NCI-H2107 treated with DMSO at 0.1 percent for 48 hours (cell line): ENCODE results near the gene ZBTB24.
"Not testable (repeated sequence)": the region's sequence is repeated elsewhere in the genome, so short reads cannot be mapped to it uniquely, and the experiment has no call there.

Source experiments
- DNase-seq: peaks from one replicate; lab custom pipeline; 2025; ENCODE audit not compliant: unreplicated experiment; lab: John Stamatoyannopoulos, UW

The ZBTB24 gene

GRCh38 chr6:109482905-109483734, at the start of gene ZBTB24:
ZBTB24 (minus strand) TSS chr6:109483219; CDS start chr6:109482026, 1,193 bp downstream.
- DNase-seq, result peak; percentile 50

- DNase-seq, result no peak
These were observed 48.4 kb upstream of the ZBTB24 start for GRCh38 chr6:109531446-109531845.

GRCh38 chr6:109527989-109528388, 45.0 kb upstream of the ZBTB24 start:
- no peak for DNase-seq

- DNase-seq, result peak; percentile 53
These were observed 44.0 kb upstream of the ZBTB24 start for GRCh38 chr6:109526905-109527628.

- no peak for DNase-seq
These were observed 41.1 kb upstream of the ZBTB24 start for GRCh38 chr6:109524129-109524528.

- DNase-seq, result no peak
These were observed 40.5 kb upstream of the ZBTB24 start for GRCh38 chr6:109523478-109523877.

- no peak for DNase-seq
These were observed 38.1 kb upstream of the ZBTB24 start for GRCh38 chr6:109521080-109521479.

GRCh38 chr6:109519647-109520046, 36.6 kb upstream of the ZBTB24 start:
- not testable (repeated sequence) for DNase-seq

GRCh38 chr6:109516929-109517328, 33.9 kb upstream of the ZBTB24 start:
- no peak for DNase-seq

- DNase-seq, result no peak
These were observed 32.9 kb upstream of the ZBTB24 start for GRCh38 chr6:109515781-109516409.

GRCh38 chr6:109514946-109515345, 31.9 kb upstream of the ZBTB24 start:
- no peak for DNase-seq

GRCh38 chr6:109513571-109514071, 30.6 kb upstream of the ZBTB24 start:
- DNase-seq, result no peak

- DNase-seq, result no peak
These were observed 29.3 kb upstream of the ZBTB24 start for GRCh38 chr6:109512271-109512817.

GRCh38 chr6:109511832-109512231, 28.8 kb upstream of the ZBTB24 start:
- DNase-seq, result no peak

- no peak for DNase-seq
These were observed 27.3 kb upstream of the ZBTB24 start for GRCh38 chr6:109510358-109510757.

GRCh38 chr6:109508166-109508860, 25.3 kb upstream of the ZBTB24 start:
- DNase-seq, result no peak

GRCh38 chr6:109507490-109508072, 24.6 kb upstream of the ZBTB24 start:
- no peak for DNase-seq

GRCh38 chr6:109506841-109507240, 23.8 kb upstream of the ZBTB24 start:
- no peak for DNase-seq

- no peak for DNase-seq
These were observed 23.3 kb upstream of the ZBTB24 start for GRCh38 chr6:109506314-109506713.
